NCI-H82 (cell line): ENCODE results near the gene SNTG2.
"Not testable (repeated sequence)": the region's sequence is repeated elsewhere in the genome, so short reads cannot be mapped to it uniquely, and the experiment has no call there.

ENCODE experiments used
- DNase-seq: peaks from one replicate; lab custom pipeline; 2025; lab: John Stamatoyannopoulos, UW

SNTG2 gene

DNA sequence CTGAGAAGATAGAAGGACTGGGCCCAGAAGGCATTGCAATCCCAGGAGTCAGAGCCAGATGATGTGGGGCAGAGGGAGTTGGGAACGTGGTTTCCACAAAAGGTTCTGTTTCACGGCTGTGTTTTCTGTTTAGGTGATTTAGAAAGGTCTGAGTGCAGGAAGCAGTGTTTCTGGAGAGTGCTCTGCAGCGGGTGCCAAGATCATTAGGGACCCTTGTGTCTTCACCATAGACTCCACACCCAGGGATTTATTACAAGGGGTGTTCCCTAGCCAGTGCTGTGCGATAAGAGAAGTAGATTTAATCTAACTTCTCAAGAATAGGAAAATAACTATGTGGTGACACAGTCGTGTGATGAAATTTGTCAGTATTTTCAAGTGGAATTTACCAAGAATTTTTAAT is 241.5 kb downstream of the SNTG2 start:
- DNase-seq, result no peak

DNA sequence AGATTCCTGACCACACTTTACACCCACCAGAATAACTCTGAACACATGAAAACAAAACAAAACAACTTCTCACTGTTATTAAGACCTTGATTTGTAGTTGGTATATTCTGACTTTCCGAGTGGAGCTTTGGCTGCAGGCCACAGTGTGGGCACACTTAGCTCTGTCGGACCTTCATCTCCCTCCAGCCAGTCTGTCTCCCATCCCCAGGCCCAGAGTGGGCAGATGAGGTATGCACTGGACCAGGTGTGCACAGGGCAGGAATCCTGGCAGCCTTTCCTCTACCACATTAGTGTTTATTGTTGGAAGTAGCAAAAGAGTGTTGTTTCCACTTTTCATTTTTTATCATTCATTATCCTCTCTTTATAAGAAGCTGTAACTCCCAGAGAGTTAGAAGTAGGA is 243.2 kb downstream of the SNTG2 start:
- no peak for DNase-seq

DNA sequence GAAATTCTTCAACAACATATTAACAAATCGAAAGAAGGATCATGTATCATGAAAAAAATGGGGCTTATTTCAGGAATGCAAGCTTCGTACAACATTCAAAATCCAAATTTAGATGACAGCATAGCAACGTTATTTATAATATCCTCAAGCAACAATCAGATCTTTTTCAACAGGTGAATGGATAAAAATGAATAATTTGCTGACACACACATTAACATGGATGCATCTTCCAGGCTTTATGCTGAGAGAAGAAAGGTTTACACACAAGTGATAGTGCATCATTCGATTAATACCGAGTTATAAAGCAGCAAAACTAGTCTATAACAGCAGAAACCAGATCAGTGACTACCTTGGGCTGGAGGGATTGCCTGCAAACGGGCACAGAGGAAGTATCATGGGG is 253.1 kb downstream of the SNTG2 start:
- DNase-seq, result no peak

DNA sequence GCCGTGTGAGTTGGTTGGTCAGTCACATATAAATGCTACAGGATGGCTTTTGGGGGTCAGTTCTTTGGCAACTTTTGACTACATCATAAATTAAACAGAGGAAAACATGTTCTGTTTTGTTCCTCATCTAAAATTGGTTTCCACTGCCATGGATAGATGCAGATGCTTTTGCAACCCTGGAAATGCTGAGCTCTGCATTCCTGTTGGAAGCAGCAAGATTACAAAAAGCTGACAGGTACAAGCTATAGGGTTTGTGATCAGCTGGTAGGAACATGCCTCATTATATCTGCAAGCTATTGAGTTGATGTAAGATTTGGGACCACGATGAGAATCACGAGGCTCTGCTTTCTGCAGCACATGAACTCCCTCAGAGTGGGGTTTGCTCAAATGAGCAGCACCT is 255.2 kb downstream of the SNTG2 start:
- DNase-seq, result no peak

DNA sequence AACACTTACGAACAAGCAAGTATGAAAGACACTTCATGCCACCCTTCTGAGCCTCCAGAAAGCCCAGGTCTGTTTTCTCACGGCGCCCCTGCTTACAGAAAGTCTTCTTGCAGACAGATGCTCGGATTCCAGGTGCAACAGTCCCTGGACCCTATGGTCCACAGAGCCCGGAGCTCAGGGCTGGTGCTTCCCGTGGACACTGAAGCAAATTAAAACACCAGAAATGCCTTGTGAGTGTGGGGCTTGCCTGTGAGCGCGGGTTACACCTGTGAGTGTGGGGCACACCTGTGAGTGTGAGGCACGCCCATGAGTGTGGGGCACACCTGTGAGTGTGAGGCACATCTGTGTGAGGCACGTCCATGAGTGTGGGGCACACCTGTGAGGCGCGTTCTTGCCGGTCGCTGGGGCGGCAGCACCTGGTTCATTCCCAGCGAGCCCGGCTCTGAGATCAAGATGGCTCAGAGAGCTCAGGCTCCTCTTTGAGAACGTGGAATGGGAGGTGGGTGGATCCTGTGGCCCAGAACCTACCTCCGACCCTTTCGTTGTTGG is 257.4 kb downstream of the SNTG2 start:
- DNase-seq, result no peak

DNA sequence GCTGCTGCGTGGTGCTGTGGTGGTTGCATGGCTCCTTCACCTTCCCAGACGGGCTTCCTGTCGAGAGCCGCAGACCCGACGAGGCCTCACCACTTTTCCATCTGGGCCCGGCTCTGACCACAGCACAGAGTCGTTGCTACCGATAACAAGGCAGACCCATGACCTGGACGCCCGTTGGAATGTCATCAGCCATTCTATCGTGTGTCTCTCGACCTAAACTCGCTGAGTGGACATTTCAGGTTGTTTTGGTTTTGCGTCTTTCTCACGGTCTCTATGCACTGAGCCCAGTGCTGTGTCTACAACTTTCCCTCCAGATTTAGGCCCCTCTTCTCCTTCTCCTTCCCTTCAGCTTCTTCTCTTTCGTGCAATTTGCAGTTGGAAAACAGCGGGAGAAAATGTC is 257.9 kb downstream of the SNTG2 start:
- no peak for DNase-seq

DNA sequence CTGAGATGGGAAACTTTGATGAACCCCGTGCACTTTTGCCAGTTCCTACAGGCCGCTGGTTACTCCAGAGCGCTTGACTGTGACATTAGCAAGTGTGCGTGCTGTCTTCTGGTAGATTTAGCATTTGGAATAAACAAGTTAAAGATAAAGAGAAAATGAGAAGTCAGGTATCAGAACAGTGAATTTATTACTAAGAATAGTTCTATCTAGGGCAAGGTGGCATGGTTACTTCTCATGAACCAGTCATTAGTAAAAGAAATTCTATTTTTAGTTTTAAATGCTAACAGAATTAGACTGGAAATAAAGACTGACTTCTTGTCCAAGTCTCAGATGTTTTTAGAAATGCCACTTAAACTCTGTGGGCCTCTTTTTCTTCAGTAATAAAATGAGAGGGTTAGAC is 258.6 kb downstream of the SNTG2 start:
- no peak for DNase-seq

DNA sequence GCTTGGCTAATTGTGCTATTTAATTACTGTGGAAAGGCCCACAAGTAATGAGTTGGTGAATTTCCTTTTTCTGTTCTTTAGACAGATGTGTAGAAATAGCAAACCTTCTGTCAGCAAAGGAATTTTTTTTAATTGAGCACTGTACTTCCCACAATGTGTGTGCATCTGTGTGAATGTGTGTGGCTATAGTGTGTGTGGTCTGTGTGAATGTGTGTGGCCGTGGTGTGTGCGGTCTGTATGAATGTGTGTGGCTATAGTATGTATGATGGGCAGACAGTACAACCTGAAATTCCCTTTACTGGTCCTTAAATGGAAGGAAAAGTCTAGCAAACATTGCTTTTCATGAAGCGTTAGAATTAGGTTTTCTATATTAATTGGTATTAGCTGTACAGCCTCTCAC is 259.1 kb downstream of the SNTG2 start:
- no peak for DNase-seq

DNA sequence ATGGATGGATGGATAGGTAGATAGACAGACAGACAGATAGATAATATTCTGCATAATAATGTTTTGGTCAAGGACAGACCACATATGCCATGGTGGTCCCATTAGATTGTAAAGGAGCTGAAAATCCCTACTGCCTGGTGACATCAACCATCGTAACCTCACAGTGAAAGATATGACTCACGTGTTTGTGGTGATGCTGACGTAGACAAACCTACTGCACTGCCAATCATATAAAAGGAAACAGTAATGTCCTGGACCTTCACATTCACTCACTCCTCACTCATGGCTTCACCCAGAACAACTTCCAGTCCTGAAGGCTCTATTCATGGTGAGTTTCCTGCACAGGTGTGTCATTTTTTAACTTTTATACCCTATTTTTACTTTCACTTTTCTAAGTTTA is 259.7 kb downstream of the SNTG2 start:
- no peak for DNase-seq

DNA sequence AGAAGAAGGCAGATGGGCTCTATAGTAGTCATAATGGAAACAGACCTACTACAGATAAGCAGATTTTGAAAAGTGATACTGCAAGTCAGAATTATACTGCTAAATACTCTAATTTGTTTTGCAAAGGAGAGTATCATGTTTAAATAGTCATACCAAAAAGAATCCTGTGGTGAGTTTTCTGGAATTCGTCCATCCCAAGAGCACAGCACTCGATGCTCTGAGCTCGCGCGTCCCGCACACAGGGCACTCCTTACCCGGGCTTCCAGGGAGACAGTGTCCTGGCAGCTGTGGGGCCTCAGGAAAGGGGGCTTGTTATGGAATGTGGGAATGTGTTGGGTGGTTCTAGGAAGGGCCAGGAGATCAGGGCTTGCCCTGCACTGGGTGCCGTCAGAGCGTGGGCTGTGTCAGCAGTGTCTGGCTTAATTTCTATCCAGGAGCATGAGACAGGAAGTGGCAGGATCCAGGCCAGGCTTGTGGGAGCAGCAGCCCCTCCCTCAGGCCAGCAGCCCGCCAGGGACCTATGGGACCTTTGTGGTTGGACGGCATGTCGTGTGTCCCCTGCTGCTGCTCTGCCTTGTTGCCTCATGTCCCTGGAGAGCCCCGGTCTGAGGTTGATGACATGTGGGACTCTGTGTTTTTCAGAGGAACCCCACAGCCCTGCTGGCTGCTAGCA is 269.4 kb downstream of the SNTG2 start:
- DNase-seq, result no peak

DNA sequence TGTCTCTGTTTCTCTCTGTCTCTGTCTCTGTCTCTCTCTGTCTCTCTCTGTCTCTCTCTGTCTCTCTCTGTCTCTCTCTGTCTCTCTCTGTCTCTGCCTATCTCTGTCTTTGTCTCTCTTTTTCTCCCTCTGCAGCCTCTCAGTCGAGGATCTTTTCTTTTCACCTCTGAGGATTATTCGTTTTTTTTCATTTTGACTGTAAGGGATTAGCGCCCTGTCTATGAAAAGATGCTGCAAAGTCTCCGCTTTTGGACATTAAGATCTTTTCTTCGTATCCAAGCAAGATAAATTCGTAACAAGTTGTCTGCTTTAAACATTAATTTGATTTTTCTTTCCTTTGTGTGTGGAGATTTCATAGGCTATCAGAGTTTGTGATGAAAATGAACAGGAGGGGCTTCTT is 271.4 kb downstream of the SNTG2 start:
- no peak for DNase-seq

DNA sequence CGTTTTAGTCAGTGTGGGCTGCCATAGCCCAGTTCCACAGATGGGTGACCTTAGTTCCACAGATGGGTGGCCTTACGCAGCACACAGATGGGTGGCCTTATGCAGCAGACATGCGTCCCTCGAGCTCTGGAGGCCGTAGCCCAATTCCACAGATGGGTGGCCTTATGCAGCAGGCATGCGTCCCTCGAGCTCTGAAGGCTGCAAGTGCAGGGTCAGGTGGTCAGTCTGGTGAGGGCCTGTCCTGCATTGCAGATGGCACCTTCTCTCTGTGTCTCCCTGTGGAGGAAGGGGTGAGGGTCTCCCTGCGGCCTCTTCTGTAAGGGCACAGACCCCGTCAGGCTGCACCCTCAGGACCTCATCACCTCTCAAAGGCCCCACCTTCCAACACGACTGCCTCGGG is 273.1 kb downstream of the SNTG2 start:
- no peak for DNase-seq

DNA sequence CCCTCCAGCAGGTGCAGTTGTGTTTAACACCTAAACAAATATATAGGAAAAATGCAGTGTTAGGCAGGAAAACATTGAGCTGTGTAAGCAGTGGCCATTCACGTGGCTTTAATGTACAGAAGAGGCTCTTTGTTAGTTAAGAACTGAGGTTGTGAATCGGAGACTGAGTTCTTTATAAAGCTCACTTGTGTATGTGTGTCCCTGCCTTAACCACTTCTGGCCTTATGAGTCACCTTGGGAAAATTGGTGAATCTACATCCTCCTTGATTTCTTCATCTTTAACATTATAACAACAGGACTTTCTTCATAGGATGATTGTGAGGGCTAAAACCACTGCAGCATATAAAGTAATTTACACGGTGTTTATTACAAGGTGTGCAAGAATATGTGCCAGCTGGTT is 274.3 kb downstream of the SNTG2 start:
- no peak for DNase-seq

DNA sequence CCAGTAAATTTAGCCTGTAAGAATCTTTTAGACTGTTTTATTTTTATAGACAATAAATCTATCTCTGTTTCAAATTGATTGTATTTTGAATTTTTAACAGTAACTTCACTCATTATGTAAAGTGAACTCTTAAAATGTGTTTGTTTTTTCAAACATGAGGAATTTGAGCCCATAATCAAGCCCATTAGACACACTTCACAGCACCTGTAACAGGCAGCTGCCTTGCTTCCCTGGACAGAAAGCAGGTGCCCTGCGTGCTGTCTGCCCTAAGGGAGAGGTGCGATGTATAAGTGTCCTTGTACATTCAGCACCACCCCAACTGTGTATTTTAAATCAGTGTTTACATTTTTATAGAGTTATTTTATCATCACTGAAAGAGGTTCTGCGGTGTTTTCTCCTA is 276.1 kb downstream of the SNTG2 start:
- no peak for DNase-seq

DNA sequence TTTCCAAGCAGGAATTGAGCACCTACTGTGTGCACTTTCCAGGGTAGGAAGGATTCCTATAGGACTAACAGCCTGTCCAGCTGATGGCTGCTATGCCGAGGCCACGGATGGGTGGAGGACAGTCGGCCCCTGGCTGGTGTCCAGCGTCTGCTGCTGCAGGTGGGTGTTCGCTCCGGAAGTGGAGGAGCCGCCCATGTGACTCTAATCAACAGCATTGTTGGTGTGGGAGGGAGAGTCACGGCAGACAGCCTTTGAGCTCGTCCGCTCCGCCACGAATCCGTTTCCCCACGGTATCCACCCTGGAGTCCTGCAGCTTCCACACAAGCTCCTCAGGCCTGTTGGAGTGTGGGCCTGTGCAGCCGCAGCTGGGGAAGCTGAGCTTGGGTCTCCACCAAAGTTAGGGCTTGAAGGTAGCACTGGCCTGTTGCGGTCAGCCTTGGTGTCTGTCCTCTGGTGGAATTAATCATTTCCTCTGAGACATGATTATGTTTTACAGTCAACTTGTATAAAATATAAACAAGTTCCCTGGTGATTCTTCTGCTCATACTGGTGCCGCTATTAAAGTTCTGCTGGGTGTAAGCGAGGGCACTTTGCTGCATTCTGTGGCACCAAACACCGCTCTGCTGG is 276.7 kb downstream of the SNTG2 start:
- DNase-seq, result no peak

DNA sequence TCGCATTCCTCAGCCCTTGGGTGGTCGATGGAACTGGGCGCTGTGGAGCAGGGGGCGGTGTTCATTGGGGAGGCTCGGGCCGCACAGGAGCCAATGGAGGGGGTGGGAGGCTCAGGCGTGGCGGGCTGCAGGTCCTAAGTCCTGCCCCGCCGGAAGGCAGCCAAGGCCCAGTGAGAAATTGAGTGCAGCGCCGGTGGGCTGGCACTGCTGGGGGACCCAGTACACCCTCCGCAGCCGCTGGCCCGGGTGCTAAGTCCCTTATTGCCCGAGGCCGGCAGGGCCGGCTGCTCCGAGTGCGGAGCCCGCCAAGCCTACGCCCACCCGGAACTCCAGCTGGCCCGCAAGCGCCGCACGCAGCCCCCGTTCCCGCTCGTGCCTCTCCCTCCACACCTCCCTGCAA is 278.9 kb downstream of the SNTG2 start:
- not testable (repeated sequence) for DNase-seq

DNA sequence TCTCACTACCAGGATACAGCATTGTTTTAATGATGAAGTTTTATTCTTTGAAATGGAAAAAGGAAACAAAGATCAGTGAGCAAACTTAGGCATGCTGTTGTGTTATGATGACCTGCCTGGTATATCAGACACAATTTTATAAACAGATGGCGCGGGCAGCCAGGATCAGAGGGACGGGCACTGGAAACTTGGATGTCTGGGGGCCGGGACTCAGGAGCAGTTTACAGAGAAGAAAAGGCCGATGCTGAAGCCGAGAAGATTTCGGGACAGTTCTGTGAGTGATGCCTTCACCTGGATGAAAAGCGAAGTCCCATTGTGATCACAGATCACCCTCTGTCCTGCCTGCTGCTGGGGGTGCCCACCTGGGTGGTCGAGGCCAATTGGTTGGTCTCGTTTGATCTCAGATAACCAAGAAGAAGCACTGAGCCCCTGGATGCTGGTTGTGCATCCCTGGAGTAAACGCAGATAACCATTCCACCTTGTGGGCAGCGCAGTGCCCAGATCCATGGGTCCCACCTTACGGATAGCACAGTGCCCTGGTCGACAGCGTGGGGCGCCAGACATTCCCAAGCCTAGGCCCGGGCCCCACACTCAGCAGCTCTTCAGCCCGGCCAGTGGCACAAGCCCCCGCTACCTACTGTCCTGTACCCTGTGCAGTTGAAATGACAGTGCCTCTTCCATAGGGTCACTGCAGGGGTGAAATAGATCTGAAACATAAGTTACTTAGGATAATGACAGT is 279.7 kb downstream of the SNTG2 start:
- no peak for DNase-seq

DNA sequence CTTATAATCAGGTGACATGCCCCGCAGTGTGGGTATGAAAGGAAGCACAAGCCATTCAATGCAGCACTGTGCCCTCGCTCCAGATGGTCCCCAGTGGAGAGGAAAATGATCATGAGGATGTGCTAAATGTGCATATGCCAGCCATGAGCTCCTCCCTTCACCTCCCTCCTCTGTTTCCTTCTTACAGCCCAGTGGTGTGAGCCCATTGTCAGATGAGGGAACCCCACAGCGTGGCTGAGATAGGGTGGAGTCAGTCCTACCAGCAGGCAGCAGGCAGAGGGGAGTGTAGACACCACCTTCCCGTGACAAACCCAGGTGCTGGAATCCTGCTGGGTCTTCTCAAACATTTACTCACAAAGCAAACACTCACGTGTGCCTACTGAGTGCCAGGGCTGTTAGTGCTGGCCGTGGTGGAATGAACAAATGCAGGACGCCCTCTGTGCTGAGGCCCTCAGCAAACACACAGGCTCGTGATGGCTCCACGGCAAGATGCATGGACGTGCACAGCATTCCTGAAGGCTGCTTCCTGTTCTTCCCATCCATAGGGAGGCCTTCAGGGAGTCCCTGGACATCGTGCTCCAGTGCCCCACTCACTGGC is 280.9 kb downstream of the SNTG2 start:
- no peak for DNase-seq

DNA sequence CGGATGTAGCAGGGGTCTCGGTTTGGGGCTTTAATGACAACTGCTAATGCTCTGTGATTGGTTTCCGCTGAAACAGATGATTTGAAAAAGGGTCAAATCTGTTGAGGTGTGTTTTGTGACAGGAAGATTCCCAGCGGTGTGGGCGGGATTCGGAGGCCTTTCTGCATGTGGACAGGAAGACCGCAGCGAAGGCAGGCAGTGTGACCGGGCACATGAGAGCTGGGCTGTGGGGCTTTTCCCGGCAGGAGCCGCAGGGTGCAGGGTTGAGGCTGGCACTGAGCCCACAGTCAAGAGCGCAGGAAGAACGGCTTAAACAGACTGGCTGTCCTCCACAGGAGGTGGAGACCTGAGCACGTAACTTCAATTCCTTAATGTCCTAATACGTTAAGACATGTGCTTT is 282.6 kb downstream of the SNTG2 start:
- DNase-seq, result no peak

DNA sequence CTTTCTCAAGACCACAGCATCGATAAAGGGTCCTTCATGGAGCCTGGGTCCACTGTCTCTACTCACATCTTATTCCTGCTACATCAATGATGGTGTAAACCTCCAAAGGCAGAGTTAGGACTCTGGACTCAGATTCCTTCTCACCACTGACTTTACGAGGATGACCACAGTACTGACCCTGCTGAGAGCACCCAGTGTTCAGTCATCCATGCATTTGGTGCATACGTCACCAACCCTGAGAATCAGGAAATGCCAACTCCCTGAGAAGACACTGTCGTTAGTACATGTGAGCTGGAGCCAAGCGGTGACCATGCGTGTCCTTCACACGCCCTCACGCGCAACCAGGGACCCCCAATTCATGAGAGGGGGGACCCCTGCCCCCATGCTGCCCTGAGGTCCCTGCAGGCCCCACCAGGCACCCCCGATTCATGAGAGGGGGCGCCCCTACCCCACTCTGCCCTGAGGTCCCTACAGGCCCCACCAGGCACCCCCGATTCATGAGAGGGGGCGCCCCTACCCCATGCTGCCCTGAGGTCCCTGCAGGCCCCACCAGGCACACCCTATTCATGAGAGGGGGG is 284.2 kb downstream of the SNTG2 start:
- DNase-seq, result no peak

DNA sequence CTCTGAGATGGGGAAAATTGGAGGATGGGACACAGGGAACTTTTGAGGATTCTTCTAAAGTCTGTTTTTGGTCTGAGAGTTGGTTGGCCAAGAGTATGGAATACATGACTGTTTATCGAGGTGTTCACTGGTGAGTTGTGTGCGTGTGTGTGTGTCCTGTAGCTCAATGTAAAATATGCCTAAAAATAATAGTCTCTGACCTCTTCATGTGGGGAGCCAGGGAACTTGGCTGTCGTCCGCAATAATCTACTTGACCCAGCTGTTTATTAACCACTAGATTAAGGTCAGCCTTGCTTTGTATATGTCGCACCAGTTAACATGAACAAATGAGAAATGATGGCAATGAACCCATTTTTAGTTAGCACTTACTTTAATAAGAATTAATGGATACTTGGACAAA is 285.2 kb downstream of the SNTG2 start:
- DNase-seq, result no peak

DNA sequence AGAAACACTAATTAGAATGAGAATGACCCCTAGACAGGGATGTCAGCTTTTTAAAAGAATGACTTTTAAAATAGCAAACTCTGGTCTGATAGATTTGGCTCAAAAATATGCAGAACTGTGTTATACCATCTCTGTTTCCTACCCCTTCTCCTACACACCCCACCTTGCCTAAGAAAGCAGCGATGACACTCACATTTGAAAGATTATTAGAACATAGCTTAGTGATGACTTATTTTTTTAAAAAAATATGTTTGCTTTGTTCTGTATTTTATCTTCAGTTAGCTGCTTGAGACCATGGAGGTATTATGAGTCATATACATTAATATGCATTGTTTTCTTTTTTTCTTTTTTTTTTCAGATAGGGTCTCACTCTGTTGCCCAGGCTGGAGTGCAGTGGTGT is 286.0 kb downstream of the SNTG2 start:
- DNase-seq, result no peak

DNA sequence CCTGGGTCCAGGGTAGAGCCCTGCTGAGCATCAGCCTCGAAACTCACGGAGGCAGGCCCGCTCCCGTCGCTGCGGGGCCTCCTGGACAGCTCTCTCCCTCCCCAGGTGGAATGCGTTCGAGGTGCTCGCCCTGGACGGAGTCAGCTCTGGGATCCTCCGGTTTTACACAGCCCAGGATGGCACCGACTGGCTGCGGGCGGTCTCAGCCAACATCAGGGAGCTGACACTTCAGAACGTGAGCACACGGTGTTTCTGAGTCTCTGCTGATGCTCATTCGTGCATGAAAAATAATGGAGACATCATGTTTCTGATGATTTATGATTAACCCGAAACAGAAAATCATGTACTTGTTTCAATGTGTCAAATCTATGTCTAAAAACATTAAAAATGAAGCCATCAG is 287.1 kb downstream of the SNTG2 start:
- no peak for DNase-seq
